HepG2 (cell line): ENCODE measurements around the gene MTF2. TPM values are rescaled to one million over a fixed set of nuclear protein-coding genes. Genes with fewer than 3 reads are reported as not detected.

ENCODE experiments used
- ATF6 ChIP-seq: sonication (generic); formaldehyde crosslinking; conservative IDR thresholded peaks from 2 replicates; pipeline ENCODE4 v1.4.0; 2020; ENCODE audit warnings: missing genetic modification reagents
- GTF3A ChIP-seq: sonication (generic); formaldehyde crosslinking; conservative IDR thresholded peaks from 2 replicates; pipeline ENCODE4 v1.4.0; 2020; ENCODE audit warnings: mild to moderate bottlenecking, missing genetic modification reagents
- RAD51 ChIP-seq: fragments of 450-650 bp; IDR thresholded peaks from 2 replicates; pipeline ENCODE4 v1.6.1; 2016; ENCODE audit warnings: borderline replicate concordance
- REPIN1 ChIP-seq: sonication (generic); formaldehyde crosslinking; IDR thresholded peaks from 2 replicates; pipeline ENCODE4 v1.8.0; 2022; ENCODE audit warnings: missing genetic modification reagents, low read depth, mild to moderate bottlenecking, borderline replicate concordance
- SALL1 ChIP-seq: sonication (generic); formaldehyde crosslinking; IDR thresholded peaks from 2 replicates; pipeline ENCODE4 v1.8.0; 2022; ENCODE audit warnings: mild to moderate bottlenecking, missing genetic modification reagents
- SIX4 ChIP-seq: sonication (generic); formaldehyde crosslinking; IDR thresholded peaks from 2 replicates; pipeline ENCODE4 v1.4.0; 2020; ENCODE audit warnings: missing genetic modification reagents
- SMARCE1 ChIP-seq: fragments of 450-650 bp; IDR thresholded peaks from 2 replicates; pipeline ENCODE4 v1.6.1; 2017; ENCODE audit warnings: borderline replicate concordance
- SOX13 ChIP-seq, 3 experiments: fragments of 450-650 bp in 1 of 3; sonication (generic) in 1 of 3; formaldehyde crosslinking in 1 of 3; IDR thresholded peaks in 2 of 3; conservative IDR thresholded peaks in 1 of 3; 2 replicates each; pipeline versions ENCODE4 v1.5.0 to v1.6.1; 2016 to 2020; ENCODE audit warnings: antibody characterized with exemption in 1 of 3, mild to moderate bottlenecking in 1 of 3, missing compliant biosample characterization in 1 of 3, missing genetic modification reagents in 1 of 3, moderate library complexity in 1 of 3
- SRY ChIP-seq: sonication (generic); formaldehyde crosslinking; IDR thresholded peaks from 2 replicates; pipeline ENCODE4 v1.8.0; 2022; ENCODE audit warnings: mild to moderate bottlenecking, missing genetic modification reagents
- TBL1XR1 ChIP-seq: fragments of 150-350 bp; IDR thresholded peaks from 2 replicates; pipeline ENCODE4 v1.6.1; 2014; ENCODE audit warnings: borderline replicate concordance, low read length; ENCODE audit not compliant: partially characterized antibody
- TGIF2 ChIP-seq: IDR thresholded peaks from 2 replicates; pipeline ENCODE4 v1.6.1; 2016; ENCODE audit warnings: control low read depth, missing compliant biosample characterization
- ZBTB7A ChIP-seq: sonication (generic); formaldehyde crosslinking; IDR thresholded peaks from 2 replicates; pipeline ENCODE4 v1.8.0; 2022; ENCODE audit warnings: mild to moderate bottlenecking, missing genetic modification reagents
- ZNF10 ChIP-seq: sonication (generic); formaldehyde crosslinking; IDR thresholded peaks from 2 replicates; pipeline ENCODE4 v1.4.0; 2020; ENCODE audit warnings: mild to moderate bottlenecking, low read depth, missing genetic modification reagents, borderline replicate concordance
- ZNF441 ChIP-seq: sonication (generic); formaldehyde crosslinking; IDR thresholded peaks from 2 replicates; pipeline ENCODE4 v1.7.0; 2021; ENCODE audit warnings: missing genetic modification reagents, borderline replicate concordance
- ZNF549 ChIP-seq: sonication (generic); formaldehyde crosslinking; IDR thresholded peaks from 2 replicates; pipeline ENCODE4 v1.5.0; 2020; ENCODE audit warnings: missing genetic modification reagents
- ZNF562 ChIP-seq: sonication (generic); formaldehyde crosslinking; IDR thresholded peaks from 2 replicates; pipeline ENCODE4 v1.8.0; 2022; ENCODE audit warnings: missing genetic modification reagents, borderline replicate concordance
- ZNF646 ChIP-seq: sonication (generic); formaldehyde crosslinking; IDR thresholded peaks from 2 replicates; pipeline ENCODE4 v1.9.0; 2021; ENCODE audit warnings: mild to moderate bottlenecking, missing genetic modification reagents
- ZXDC ChIP-seq: sonication (generic); formaldehyde crosslinking; IDR thresholded peaks from 2 replicates; pipeline ENCODE4 v1.5.0; 2020; ENCODE audit warnings: mild to moderate bottlenecking, missing genetic modification reagents
- polyA plus RNA-seq, 8 experiments: library from polyadenylated mRNA; depleted of rRNA in 3 of 8; stranded (reverse) in 7 of 8; unstranded in 1 of 8; fragments of >200 nt; fragmentation: Illumina TruSeq in 4 of 8; extraction: Trizol in 4 of 8; gene quantifications; 2 replicates each; pipeline versions ENCODE4 v1.2.1 to v1.2.3, GENCODE V29; 2011 to 2016; ENCODE audit warnings: low read depth in 4 of 8, missing spikeins in 1 of 8, mixed read lengths in 1 of 8; ENCODE audit not compliant: insufficient read depth in 1 of 8
- total RNA-seq, 5 experiments: library from RNA; depleted of rRNA; stranded (reverse); fragments of >200 nt; fragmentation: Illumina TruSeq; extraction: Trizol; gene quantifications; 2 replicates each; pipeline ENCODE4 v1.2.3, GENCODE V29; 2016; ENCODE audit warnings: low read depth in 1 of 5

MTF2 gene
- total and polyA plus RNA-seq, 2 of the 13 experiments (the other 11 are each of a cell fraction or from before 2014, with no cell fraction given): 48.7 to 53.9 TPM

GRCh38 chr1:93179886-93180722, 101.0 kb downstream of the MTF2 start, which contains the start of gene TMED5 (continued):
- TF ChIP-seq ATF6 (CRISPR knock-in tag) (no peak), ZNF441 (CRISPR knock-in tag) (peak; percentile 61), ZNF549 (no peak), ZNF562 (no peak), RAD51 (no peak), REPIN1 (CRISPR knock-in tag) (peak; percentile 20), SALL1 (CRISPR knock-in tag) (peak; percentile 77), ZBTB7A (CRISPR knock-in tag) (no peak), ZXDC (CRISPR knock-in tag) (no peak; the same call in 1 of the 2 replicates), SIX4 (CRISPR knock-in tag) (no peak), SMARCE1 (no peak), TGIF2 (peak; percentile 42; the same call in 1 of the 2 replicates), ZNF646 (CRISPR knock-in tag) (no peak), ZNF10 (no peak), GTF3A (peak; percentile 88; the same call in 1 of the 2 replicates), SOX13 (IDR thresholded peaks at IDR 0.05) (no peak), SOX13 (CRISPR knock-in tag; conservative IDR thresholded peaks at IDR 0.05 in 1 of 2, IDR thresholded peaks at IDR 0.05 in 1 of 2) (no peak; a peak in 1 of 4 replicates), SRY (CRISPR knock-in tag) (peak; percentile 66; the same call in 1 of the 2 replicates), TBL1XR1 (peak; percentile 3)
